ENCODE measurements around the gene TMUB2. TPM values are rescaled to one million over a fixed set of nuclear protein-coding genes. Genes with fewer than 3 reads are reported as not detected.
A peak's percentile ranks its signal among the peaks of the same experiment; 100 is the strongest.

Gene TMUB2
- total and polyA plus RNA-seq, 9 of the 15 experiments (the other 6 are each of a cell fraction or from before 2014, with no cell fraction given): 4.1 to 29.8 (median 16.3) TPM

DNA sequence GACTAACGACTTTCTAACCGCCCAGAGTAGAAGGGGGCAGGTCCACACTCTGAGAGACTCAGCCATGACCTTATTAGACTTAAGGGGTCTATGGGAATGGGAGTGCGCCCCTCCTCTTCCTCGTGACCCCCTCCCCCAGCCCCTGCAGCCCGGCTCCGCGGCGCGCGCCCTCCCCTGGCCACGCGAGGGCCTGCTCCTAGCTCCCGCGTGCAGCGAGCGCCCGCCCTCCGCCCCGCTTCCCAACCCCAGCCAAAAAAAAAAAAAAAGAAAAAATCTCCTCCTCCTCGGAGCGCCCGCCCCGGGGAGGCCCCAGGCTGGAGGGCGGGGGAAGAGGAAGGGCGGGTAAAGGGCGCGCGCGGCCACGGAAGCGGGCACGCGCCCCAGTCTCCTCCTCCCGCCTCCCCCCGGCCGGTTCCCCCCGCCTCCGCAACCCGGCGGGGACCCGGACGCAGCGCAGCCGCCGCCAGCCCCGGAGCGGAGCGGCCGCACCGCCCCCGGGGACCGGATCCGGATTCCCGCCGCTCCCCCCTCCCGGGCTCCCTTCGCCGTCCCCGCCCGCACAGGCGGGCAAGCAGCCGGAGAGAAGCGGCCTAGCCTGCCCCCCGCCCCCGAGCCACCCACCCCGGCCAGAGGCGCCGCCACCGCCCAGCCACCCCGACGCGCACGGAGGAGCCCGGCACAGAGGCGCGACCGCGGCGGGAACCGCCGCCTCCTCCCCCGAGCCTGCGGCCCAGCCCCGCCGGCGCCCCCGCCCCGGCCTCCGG, 31.8 kb downstream of the TMUB2 start (continued):
- TF ChIP-seq, protein P1, sequence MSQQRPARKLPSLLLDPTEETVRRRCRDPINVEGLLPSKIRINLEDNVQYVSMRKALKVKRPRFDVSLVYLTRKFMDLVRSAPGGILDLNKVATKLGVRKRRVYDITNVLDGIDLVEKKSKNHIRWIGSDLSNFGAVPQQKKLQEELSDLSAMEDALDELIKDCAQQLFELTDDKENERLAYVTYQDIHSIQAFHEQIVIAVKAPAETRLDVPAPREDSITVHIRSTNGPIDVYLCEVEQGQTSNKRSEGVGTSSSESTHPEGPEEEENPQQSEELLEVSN (IDR thresholded peaks at IDR 0.05; ENCODE audit: borderline replicate concordance in 1 of 2, extremely low read depth in 1 of 2, insufficient read depth in 1 of 2, insufficient read length in 1 of 2, low read depth in 1 of 2, low read length in 1 of 2, poor library complexity in 1 of 2, severe bottlenecking in 1 of 2): peak; percentile 27 to 73
- TF ChIP-seq ZNF24 (IDR thresholded peaks at IDR 0.05): no peak
- TF ChIP-seq, protein P2, sequence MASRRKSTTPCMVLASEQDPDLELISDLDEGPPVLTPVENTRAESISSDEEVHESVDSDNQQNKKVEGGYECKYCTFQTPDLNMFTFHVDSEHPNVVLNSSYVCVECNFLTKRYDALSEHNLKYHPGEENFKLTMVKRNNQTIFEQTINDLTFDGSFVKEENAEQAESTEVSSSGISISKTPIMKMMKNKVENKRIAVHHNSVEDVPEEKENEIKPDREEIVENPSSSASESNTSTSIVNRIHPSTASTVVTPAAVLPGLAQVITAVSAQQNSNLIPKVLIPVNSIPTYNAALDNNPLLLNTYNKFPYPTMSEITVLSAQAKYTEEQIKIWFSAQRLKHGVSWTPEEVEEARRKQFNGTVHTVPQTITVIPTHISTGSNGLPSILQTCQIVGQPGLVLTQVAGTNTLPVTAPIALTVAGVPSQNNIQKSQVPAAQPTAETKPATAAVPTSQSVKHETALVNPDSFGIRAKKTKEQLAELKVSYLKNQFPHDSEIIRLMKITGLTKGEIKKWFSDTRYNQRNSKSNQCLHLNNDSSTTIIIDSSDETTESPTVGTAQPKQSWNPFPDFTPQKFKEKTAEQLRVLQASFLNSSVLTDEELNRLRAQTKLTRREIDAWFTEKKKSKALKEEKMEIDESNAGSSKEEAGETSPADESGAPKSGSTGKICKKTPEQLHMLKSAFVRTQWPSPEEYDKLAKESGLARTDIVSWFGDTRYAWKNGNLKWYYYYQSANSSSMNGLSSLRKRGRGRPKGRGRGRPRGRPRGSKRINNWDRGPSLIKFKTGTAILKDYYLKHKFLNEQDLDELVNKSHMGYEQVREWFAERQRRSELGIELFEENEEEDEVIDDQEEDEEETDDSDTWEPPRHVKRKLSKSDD (conservative IDR thresholded peaks at IDR 0.05; ENCODE audit: low read length): no peak
- no peak for TF ChIP-seq FOXK2 (conservative IDR thresholded peaks at IDR 0.05 in 1 of 2, IDR thresholded peaks at IDR 0.05 in 1 of 2; ENCODE audit: low read depth in 2 of 2)
- no peak for TF ChIP-seq NELFE (IDR thresholded peaks at IDR 0.05; ENCODE audit: insufficient read depth, insufficient read length)
- no peak for TF ChIP-seq CCAR2 (IDR thresholded peaks at IDR 0.05; ENCODE audit: low read depth, low read length)
- TF ChIP-seq ZNF175 (CRISPR knock-in tag; IDR thresholded peaks at IDR 0.05; ENCODE audit: low read depth): 0 out of 2 replicates have a peak, but pooled peaks have one; percentile 27
- TF ChIP-seq NR2F6 (CRISPR knock-in tag; IDR thresholded peaks at IDR 0.05): no peak
- TF ChIP-seq FOXJ3 (CRISPR knock-in tag; IDR thresholded peaks at IDR 0.05): no peak
- no peak for TF ChIP-seq TBL1XR1 (IDR thresholded peaks at IDR 0.05; ENCODE audit: low read length in 2 of 2)
- 0 out of 2 replicates have a peak, but pooled peaks have one; percentile 40 for TF ChIP-seq GATAD2A (IDR thresholded peaks at IDR 0.05)
- no peak for TF ChIP-seq MAFF (IDR thresholded peaks at IDR 0.05; ENCODE audit: low read length)
- no peak for TF ChIP-seq CTBP1 (IDR thresholded peaks at IDR 0.05; ENCODE audit: borderline replicate concordance)
- TF ChIP-seq ZNF644 (tag; IDR thresholded peaks at IDR 0.05; ENCODE audit: low read depth): no peak; the same call in 1 of the 2 replicates
- no peak for TF ChIP-seq SAFB (IDR thresholded peaks at IDR 0.05; ENCODE audit: borderline replicate concordance, low read depth, low read length)
- TF ChIP-seq, protein P3, sequence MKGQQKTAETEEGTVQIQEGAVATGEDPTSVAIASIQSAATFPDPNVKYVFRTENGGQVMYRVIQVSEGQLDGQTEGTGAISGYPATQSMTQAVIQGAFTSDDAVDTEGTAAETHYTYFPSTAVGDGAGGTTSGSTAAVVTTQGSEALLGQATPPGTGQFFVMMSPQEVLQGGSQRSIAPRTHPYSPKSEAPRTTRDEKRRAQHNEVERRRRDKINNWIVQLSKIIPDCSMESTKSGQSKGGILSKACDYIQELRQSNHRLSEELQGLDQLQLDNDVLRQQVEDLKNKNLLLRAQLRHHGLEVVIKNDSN (CRISPR knock-in tag; IDR thresholded peaks at IDR 0.05): no peak
- TF ChIP-seq NBN (IDR thresholded peaks at IDR 0.05; ENCODE audit: low read depth): no peak
- TF ChIP-seq, protein P4, sequence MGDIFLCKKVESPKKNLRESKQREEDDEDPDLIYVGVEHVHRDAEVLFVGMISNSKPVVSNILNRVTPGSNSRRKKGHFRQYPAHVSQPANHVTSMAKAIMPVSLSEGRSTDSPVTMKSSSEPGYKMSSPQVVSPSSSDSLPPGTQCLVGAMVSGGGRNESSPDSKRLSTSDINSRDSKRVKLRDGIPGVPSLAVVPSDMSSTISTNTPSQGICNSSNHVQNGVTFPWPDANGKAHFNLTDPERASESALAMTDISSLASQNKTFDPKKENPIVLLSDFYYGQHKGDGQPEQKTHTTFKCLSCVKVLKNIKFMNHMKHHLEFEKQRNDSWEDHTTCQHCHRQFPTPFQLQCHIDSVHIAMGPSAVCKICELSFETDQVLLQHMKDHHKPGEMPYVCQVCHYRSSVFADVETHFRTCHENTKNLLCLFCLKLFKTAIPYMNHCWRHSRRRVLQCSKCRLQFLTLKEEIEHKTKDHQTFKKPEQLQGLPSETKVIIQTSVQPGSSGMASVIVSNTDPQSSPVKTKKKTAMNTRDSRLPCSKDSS (IDR thresholded peaks at IDR 0.05; ENCODE audit: low read depth, partially characterized antibody): no peak
- TF ChIP-seq, protein P5, sequence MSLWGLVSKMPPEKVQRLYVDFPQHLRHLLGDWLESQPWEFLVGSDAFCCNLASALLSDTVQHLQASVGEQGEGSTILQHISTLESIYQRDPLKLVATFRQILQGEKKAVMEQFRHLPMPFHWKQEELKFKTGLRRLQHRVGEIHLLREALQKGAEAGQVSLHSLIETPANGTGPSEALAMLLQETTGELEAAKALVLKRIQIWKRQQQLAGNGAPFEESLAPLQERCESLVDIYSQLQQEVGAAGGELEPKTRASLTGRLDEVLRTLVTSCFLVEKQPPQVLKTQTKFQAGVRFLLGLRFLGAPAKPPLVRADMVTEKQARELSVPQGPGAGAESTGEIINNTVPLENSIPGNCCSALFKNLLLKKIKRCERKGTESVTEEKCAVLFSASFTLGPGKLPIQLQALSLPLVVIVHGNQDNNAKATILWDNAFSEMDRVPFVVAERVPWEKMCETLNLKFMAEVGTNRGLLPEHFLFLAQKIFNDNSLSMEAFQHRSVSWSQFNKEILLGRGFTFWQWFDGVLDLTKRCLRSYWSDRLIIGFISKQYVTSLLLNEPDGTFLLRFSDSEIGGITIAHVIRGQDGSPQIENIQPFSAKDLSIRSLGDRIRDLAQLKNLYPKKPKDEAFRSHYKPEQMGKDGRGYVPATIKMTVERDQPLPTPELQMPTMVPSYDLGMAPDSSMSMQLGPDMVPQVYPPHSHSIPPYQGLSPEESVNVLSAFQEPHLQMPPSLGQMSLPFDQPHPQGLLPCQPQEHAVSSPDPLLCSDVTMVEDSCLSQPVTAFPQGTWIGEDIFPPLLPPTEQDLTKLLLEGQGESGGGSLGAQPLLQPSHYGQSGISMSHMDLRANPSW (CRISPR knock-in tag; IDR thresholded peaks at IDR 0.05): no peak

Measured in K562 (cell line).